Activated naive CD8-positive, alpha-beta T cell treated with anti-CD3 and anti-CD28 coated beads, Interleukin-2, amount 50 U/mL, for 24 hours (primary cell): ENCODE results near the gene FIG4.
A peak's percentile ranks its signal among the peaks of the same experiment; 100 is the strongest.
"Not testable (repeated sequence)": the region's sequence is repeated elsewhere in the genome, so short reads cannot be mapped to it uniquely, and the experiment has no call there.

Source experiments
- ATAC-seq: fragments of 150-1000 bp; cut with Tn5 transposase; one replicate; pipeline ENCODE4 v1.10.0; 2021
- DNase-seq: peaks from one replicate; pipeline ENCODE4 v3.0.0; 2021
- H3K27ac Mint-ChIP-seq: one replicate; pipeline ENCODE4 v1.8.0; 2021; ENCODE audit warnings: mild to moderate bottlenecking, mixed read lengths
- H3K27me3 Mint-ChIP-seq: one replicate; pipeline ENCODE4 v1.8.0; 2021; ENCODE audit warnings: mixed read lengths
- H3K36me3 Mint-ChIP-seq: one replicate; pipeline ENCODE4 v1.8.0; 2021; ENCODE audit warnings: low read depth, mixed read lengths
- H3K4me1 Mint-ChIP-seq: one replicate; pipeline ENCODE4 v1.8.0; 2021; ENCODE audit warnings: mixed read lengths
- H3K4me3 Mint-ChIP-seq: one replicate; pipeline ENCODE4 v1.8.0; 2021; ENCODE audit warnings: mild to moderate bottlenecking, moderate library complexity, mixed read lengths
- H3K9me3 Mint-ChIP-seq: one replicate; pipeline ENCODE4 v1.8.0; 2021; ENCODE audit warnings: mixed read lengths

Gene FIG4

GRCh38 chr6:109717971-109718370, 26.9 kb downstream of the FIG4 start:
- no peaks in the 10 kb centered on the region for H3K27me3 Mint-ChIP-seq
- H3K4me1 Mint-ChIP-seq, result peaks cover under 1% of the 10 kb centered on the region
- DNase-seq (no peak), ATAC-seq (no peak)
- H3K27ac Mint-ChIP-seq, result no peak overlapping the region
- no peak overlapping the region for H3K4me3 Mint-ChIP-seq
- peaks cover 2% of the 10 kb centered on the region for H3K36me3 Mint-ChIP-seq
- H3K9me3 Mint-ChIP-seq, result no peaks in the 10 kb centered on the region

- no peaks in the 10 kb centered on the region for H3K9me3 Mint-ChIP-seq
- peaks cover 4% of the 10 kb centered on the region for H3K36me3 Mint-ChIP-seq
- ATAC-seq (no peak), DNase-seq (no peak)
- no peak overlapping the region for H3K27ac Mint-ChIP-seq
- H3K4me3 Mint-ChIP-seq, result no peak overlapping the region
- H3K27me3 Mint-ChIP-seq, result no peaks in the 10 kb centered on the region
- H3K4me1 Mint-ChIP-seq, result no peaks in the 10 kb centered on the region
These were observed 27.9 kb downstream of the FIG4 start for GRCh38 chr6:109718991-109719390.

- Mint-ChIP-seq H3K36me3 (peaks cover 13% of the 10 kb centered on the region), H3K27ac (no peak overlapping the region), H3K27me3 (no peaks in the 10 kb centered on the region), H3K4me3 (no peak overlapping the region), H3K4me1 (no peaks in the 10 kb centered on the region), H3K9me3 (no peaks in the 10 kb centered on the region)
- DNase-seq (no peak), ATAC-seq (no peak)
These were observed 29.2 kb downstream of the FIG4 start for GRCh38 chr6:109720311-109720710.

DNA sequence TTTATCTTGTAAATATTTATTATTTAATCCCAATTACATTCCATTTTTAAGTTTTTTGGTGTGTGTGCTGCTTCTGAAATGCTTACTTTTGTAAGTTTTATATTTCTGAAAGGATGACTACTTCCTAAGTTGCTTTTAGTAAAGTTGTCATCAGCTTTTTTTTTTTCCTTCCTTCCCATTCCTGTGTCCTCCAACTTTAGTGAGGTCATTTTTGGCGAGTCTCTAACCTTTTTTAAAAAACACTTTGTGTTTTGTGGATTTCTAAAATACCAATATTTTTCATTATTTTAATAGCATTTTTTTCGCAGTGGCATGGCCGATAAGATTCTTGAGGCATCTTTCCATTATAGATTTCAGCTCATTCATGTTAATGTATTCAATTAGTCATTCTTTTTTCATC, 30.9 kb downstream of the FIG4 start:
- no peak overlapping the region for H3K27ac Mint-ChIP-seq
- no peaks in the 10 kb centered on the region for H3K9me3 Mint-ChIP-seq
- H3K4me1 Mint-ChIP-seq, result no peaks in the 10 kb centered on the region
- no peak overlapping the region for H3K4me3 Mint-ChIP-seq
- DNase-seq (no peak), ATAC-seq (no peak)
- H3K36me3 Mint-ChIP-seq, result peaks cover 20% of the 10 kb centered on the region
- no peaks in the 10 kb centered on the region for H3K27me3 Mint-ChIP-seq

DNA sequence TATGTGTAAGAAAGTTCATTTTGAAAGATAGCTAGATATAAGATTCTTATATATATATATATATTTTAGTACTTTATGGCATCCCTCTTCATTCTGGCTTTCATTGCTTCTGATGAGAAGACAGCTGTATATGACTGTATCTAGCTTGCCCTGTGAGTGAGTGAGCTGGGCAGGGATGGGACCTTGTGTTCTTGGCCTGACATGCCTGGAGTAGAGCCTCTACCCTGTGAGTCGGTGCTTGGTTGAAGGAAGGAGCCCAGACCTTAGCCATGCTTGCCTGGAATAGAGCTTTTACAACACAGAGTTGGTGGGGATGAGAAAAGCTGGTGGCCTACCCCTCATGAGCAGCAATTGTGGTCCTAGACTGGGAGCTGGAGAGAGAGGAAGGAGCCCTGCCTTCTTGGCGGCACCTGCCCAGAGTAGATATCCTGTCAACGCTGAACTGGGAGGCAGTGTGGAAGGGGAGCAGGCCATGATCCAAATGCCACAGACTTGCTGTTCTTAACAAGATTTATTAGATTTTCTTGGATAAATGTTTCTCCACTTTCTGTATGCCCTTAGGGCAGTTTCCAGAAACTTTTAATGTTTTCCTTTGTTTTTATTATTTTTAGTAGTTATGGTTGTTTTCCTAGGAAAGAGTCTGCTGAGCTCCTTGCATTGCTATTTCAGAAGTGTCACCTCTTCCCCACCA, 31.6 kb downstream of the FIG4 start:
- H3K27ac Mint-ChIP-seq, result no peak overlapping the region
- no peak for ATAC-seq
- no peaks in the 10 kb centered on the region for H3K9me3 Mint-ChIP-seq
- peaks cover 26% of the 10 kb centered on the region for H3K36me3 Mint-ChIP-seq
- no peak for DNase-seq
- no peaks in the 10 kb centered on the region for H3K27me3 Mint-ChIP-seq
- H3K4me3 Mint-ChIP-seq, result no peak overlapping the region
- H3K4me1 Mint-ChIP-seq, result no peaks in the 10 kb centered on the region

DNA sequence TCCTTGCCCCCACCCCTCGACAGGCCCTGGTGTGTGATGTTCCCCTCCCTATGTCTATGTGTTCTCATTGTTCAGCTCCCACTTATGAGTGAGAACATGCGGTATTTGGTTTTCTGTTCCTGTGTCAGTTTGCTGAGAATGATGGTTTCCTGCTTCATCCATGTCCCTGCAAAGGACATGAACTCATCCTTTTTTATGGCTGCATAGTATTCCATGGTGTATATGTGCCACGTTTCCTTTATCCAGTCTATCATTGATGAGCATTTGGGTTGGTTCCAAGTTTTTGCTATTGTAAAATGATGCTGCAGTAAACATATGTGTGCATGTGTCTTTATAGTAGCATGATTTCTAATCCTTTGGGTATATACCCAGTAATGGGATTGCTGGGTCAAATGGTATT, 34.2 kb downstream of the FIG4 start:
- not testable (repeated sequence) for ATAC-seq, H3K9me3 Mint-ChIP-seq, H3K27me3 Mint-ChIP-seq, DNase-seq, H3K27ac Mint-ChIP-seq, H3K4me1 Mint-ChIP-seq, H3K4me3 Mint-ChIP-seq
- peaks cover 27% of the 10 kb centered on the region for H3K36me3 Mint-ChIP-seq

- Mint-ChIP-seq H3K9me3 (no peaks in the 10 kb centered on the region), H3K36me3 (peaks cover 23% of the 10 kb centered on the region), H3K27me3 (no peaks in the 10 kb centered on the region), H3K4me1 (peaks cover 2% of the 10 kb centered on the region), H3K4me3 (no peak overlapping the region), H3K27ac (no peak overlapping the region)
- ATAC-seq, result no peak
- no peak for DNase-seq
These were observed 45.4 kb downstream of the FIG4 start for GRCh38 chr6:109736273-109737025.

- Mint-ChIP-seq H3K4me3 (no peak overlapping the region), H3K27me3 (no peaks in the 10 kb centered on the region), H3K36me3 (peaks cover 25% of the 10 kb centered on the region), H3K9me3 (no peaks in the 10 kb centered on the region), H3K27ac (no peak overlapping the region), H3K4me1 (peaks cover 2% of the 10 kb centered on the region)
- no peak for DNase-seq
- no peak for ATAC-seq
These were observed 47.2 kb downstream of the FIG4 start for GRCh38 chr6:109738255-109738654.

- Mint-ChIP-seq H3K4me3 (no peak overlapping the region), H3K27ac (no peak overlapping the region), H3K27me3 (no peaks in the 10 kb centered on the region), H3K36me3 (peaks cover 27% of the 10 kb centered on the region), H3K9me3 (no peaks in the 10 kb centered on the region), H3K4me1 (peaks cover 2% of the 10 kb centered on the region)
- no peak for ATAC-seq
- DNase-seq, result no peak
These were observed 47.6 kb downstream of the FIG4 start for GRCh38 chr6:109738667-109739066.

GRCh38 chr6:109739686-109740085, 48.6 kb downstream of the FIG4 start:
- no peak overlapping the region for H3K27ac Mint-ChIP-seq
- no peaks in the 10 kb centered on the region for H3K9me3 Mint-ChIP-seq
- DNase-seq, result no peak
- peaks cover 33% of the 10 kb centered on the region for H3K36me3 Mint-ChIP-seq
- H3K27me3 Mint-ChIP-seq, result no peaks in the 10 kb centered on the region
- H3K4me3 Mint-ChIP-seq, result no peak overlapping the region
- ATAC-seq, result no peak
- H3K4me1 Mint-ChIP-seq, result peaks cover 2% of the 10 kb centered on the region

- Mint-ChIP-seq H3K4me3 (no peak overlapping the region), H3K36me3 (peaks cover 44% of the 10 kb centered on the region), H3K27ac (no peak overlapping the region), H3K9me3 (no peaks in the 10 kb centered on the region), H3K27me3 (no peaks in the 10 kb centered on the region), H3K4me1 (peaks cover 2% of the 10 kb centered on the region)
- ATAC-seq, result no peak
- no peak for DNase-seq
These were observed 49.7 kb downstream of the FIG4 start for GRCh38 chr6:109740787-109741186.

- H3K4me3 Mint-ChIP-seq, result no peak overlapping the region
- ATAC-seq (no peak), DNase-seq (no peak)
- peaks cover 2% of the 10 kb centered on the region for H3K4me1 Mint-ChIP-seq
- no peaks in the 10 kb centered on the region for H3K27me3 Mint-ChIP-seq
- no peaks in the 10 kb centered on the region for H3K9me3 Mint-ChIP-seq
- H3K27ac Mint-ChIP-seq, result no peak overlapping the region
- peaks cover 40% of the 10 kb centered on the region for H3K36me3 Mint-ChIP-seq
These were observed 52.6 kb downstream of the FIG4 start for GRCh38 chr6:109743739-109744138.

GRCh38 chr6:109744779-109745178, 53.7 kb downstream of the FIG4 start:
- H3K27ac Mint-ChIP-seq, H3K27me3 Mint-ChIP-seq, H3K9me3 Mint-ChIP-seq, H3K4me3 Mint-ChIP-seq, DNase-seq, H3K4me1 Mint-ChIP-seq, ATAC-seq: not testable (repeated sequence)
- H3K36me3 Mint-ChIP-seq, result peaks cover 32% of the 10 kb centered on the region

DNA sequence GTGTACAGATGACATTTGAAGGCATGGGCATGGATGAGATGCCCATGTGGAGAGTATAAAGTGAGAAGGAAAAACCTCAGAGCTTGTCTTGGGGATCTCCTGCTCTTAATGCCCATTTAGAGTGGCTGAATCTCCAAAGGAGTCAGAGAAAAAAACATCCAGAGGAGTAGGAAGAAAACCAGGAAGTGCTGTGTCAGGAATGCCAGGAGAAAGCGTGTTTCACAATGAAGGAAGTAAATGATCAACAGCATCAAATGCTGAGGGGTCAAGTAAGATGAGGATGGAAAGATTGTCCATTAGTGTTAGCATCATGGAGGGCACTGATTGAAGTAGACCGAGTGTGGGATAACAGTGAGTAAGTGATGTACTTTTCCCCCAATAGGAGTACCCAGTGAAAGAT, 56.1 kb downstream of the FIG4 start:
- Mint-ChIP-seq H3K4me3 (no peak overlapping the region), H3K9me3 (no peaks in the 10 kb centered on the region), H3K27me3 (no peaks in the 10 kb centered on the region), H3K4me1 (no peaks in the 10 kb centered on the region), H3K27ac (no peak overlapping the region), H3K36me3 (peaks cover 26% of the 10 kb centered on the region)
- no peak for DNase-seq
- ATAC-seq, result no peak

DNA sequence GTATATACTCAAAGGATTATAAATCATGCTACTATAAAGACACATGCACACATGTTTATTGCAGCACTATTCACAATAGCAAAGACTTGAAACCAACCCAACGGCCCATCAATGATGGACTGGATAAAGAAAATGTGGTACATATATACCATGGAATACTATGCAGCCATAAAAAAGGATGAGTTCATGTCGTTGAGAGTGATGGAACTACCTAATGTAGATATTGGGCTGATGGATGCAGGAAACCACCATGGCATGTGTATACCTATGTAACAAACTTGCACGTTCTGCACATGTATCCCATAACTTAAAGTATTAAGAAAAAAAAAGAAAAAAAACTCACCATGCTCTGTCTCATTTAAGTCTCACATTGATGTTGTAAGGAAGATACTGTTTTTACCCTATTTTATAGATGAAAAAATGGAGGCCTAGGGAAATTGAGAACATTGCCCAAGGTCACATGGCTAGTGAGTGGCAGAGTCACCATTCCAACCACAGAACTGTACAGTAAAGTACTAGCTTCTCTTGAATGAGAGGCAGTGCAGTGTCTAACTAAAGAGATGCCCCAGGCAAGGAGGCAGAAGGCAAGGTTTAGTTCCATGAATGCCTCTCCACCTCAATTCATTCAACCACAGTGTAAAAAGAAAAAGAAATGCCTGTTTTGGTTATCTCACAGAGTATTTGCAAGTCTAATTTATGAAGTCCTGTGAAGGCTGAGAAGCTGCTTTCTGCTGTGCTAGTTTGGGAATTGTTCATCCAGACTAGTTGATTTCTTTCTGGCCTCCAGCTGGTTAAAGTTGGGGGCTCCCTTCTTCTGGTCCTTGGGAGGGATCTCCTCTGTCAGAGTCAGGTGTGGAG, 68.2 kb downstream of the FIG4 start:
- no peak overlapping the region for H3K4me3 Mint-ChIP-seq
- no peak for ATAC-seq
- peak overlapping the region; percentile 30 for H3K27ac Mint-ChIP-seq
- peaks cover 14% of the 10 kb centered on the region for H3K4me1 Mint-ChIP-seq
- DNase-seq, result no peak
- H3K27me3 Mint-ChIP-seq, result no peaks in the 10 kb centered on the region
- peaks cover 33% of the 10 kb centered on the region for H3K36me3 Mint-ChIP-seq
- peaks cover 14% of the 10 kb centered on the region for H3K9me3 Mint-ChIP-seq
